B cell (primary cell): ENCODE measurements around the gene HDAC7. TPM values are rescaled to one million over a fixed set of nuclear protein-coding genes. Genes with fewer than 3 reads are reported as not detected.

Source experiments
- ATAC-seq: fragments of 200-7000 bp; cut with Tn5 transposase; one replicate; pipeline ENCODE4 v1.10.0; 2021; ENCODE audit warnings: low read depth, mild to moderate bottlenecking, moderate number of reproducible peaks, moderate library complexity
- CTCF ChIA-PET: fragments of 350-600 bp; sonication (Branson Sonifier 250); formaldehyde crosslinking; loops from one replicate; lab custom pipeline; 2021; ENCODE audit warnings: antibody characterized with exemption, inconsistent platforms; lab: Charles Lee
- POLR2A ChIA-PET: fragments of 350-600 bp; sonication (Branson Sonifier 250); formaldehyde crosslinking; loops from one replicate; lab custom pipeline; 2021; ENCODE audit warnings: antibody characterized with exemption; lab: Charles Lee
- DNase-seq: peaks from one replicate; pipeline ENCODE4 v3.0.0; 2013
- H2AFZ ChIP-seq: 2 replicates; pipeline ENCODE4 v1.6.1; 2012; ENCODE audit warnings: mild to moderate bottlenecking, low read depth, low read length; ENCODE audit not compliant: insufficient read depth, poor library complexity, severe bottlenecking
- H3K27ac ChIP-seq, 2 donors: 1 replicate in 1 of 2; 2 replicates in 1 of 2; pipeline ENCODE4 v1.5.1; 2012 to 2013; ENCODE audit warnings: low read length in 2 of 2, mild to moderate bottlenecking in 2 of 2, moderate library complexity in 1 of 2
- H3K27me3 ChIP-seq, 4 experiments: fragments of 200-600 bp in 1 of 4; sonication (generic) in 1 of 4; replicated peaks in 1 of 4; 1 replicate in 2 of 4; 2 replicates in 2 of 4; pipeline versions ENCODE4 v1.6.1 to v1.7.0; 2013 to 2016; ENCODE audit warnings: low read length in 3 of 4, mild to moderate bottlenecking in 2 of 4, mixed read lengths in 1 of 4, moderate library complexity in 1 of 4; ENCODE audit not compliant: insufficient read depth in 4 of 4, control insufficient read depth in 3 of 4; ENCODE audit errors: control extremely low read depth in 1 of 4
- H3K36me3 ChIP-seq, 2 experiments: replicated peaks in 1 of 2; 1 replicate in 1 of 2; 2 replicates in 1 of 2; pipeline versions ENCODE4 v1.6.1 to v1.7.1; 2013; ENCODE audit warnings: low read length in 1 of 2; ENCODE audit not compliant: insufficient read depth in 2 of 2, control insufficient read depth in 1 of 2; ENCODE audit errors: control extremely low read depth in 1 of 2, extremely low read depth in 1 of 2
- H3K4me1 ChIP-seq, 2 donors: fragments of 200-600 bp in 1 of 2; sonication (generic) in 1 of 2; 1 replicate in 1 of 2; 2 replicates in 1 of 2; pipeline versions ENCODE4 v1.5.1 to v1.6.1; 2013 to 2017; ENCODE audit warnings: low read length in 2 of 2; ENCODE audit not compliant: control insufficient read depth in 2 of 2, insufficient read depth in 2 of 2
- H3K4me2 ChIP-seq: replicated peaks from 2 replicates; pipeline ENCODE3; 2012; ENCODE audit warnings: mild to moderate bottlenecking, low read depth, low read length; ENCODE audit not compliant: poor library complexity, severe bottlenecking
- H3K4me3 ChIP-seq, 5 experiments: fragments of 200-600 bp in 1 of 5; sonication (generic) in 1 of 5; 1 replicate in 3 of 5; 2 replicates in 2 of 5; pipeline versions ENCODE4 v1.5.1 to v1.7.0; 2011 to 2016; ENCODE audit warnings: low read length in 4 of 5, mild to moderate bottlenecking in 4 of 5, low read depth in 2 of 5, control low read depth in 1 of 5, moderate library complexity in 1 of 5; ENCODE audit not compliant: insufficient read depth in 1 of 5; ENCODE audit errors: control extremely low read depth in 1 of 5, extremely low read depth in 1 of 5
- H3K79me2 ChIP-seq: fragments of 200-600 bp; sonication (generic); one replicate; pipeline ENCODE4 v1.6.0; 2016; ENCODE audit warnings: low read length; ENCODE audit not compliant: control insufficient read depth, insufficient read depth
- H3K9ac ChIP-seq: fragments of 200-600 bp; sonication (generic); 2 replicates; pipeline ENCODE4 v1.6.1; 2017; ENCODE audit warnings: mild to moderate bottlenecking, low read length, moderate library complexity
- H3K9me3 ChIP-seq, 3 donors: one replicate each; pipeline versions ENCODE4 v1.6.1 to v1.7.1; 2013; ENCODE audit warnings: low read length in 2 of 3; ENCODE audit not compliant: control insufficient read depth in 2 of 3, insufficient read depth in 1 of 3; ENCODE audit errors: control extremely low read depth in 1 of 3
- H4K20me1 ChIP-seq: 2 replicates; pipeline ENCODE4 v1.6.0; 2012; ENCODE audit warnings: mild to moderate bottlenecking, low read length; ENCODE audit not compliant: insufficient read depth, control insufficient read depth, poor library complexity, severe bottlenecking
- H3K27ac Mint-ChIP-seq: one replicate; pipeline ENCODE4 v1.8.0; 2021; ENCODE audit warnings: mixed read lengths
- H3K27me3 Mint-ChIP-seq: one replicate; pipeline ENCODE4 v1.8.0; 2021; ENCODE audit warnings: mixed read lengths
- H3K4me1 Mint-ChIP-seq: one replicate; pipeline ENCODE4 v1.8.0; 2021; ENCODE audit warnings: mixed read lengths
- H3K4me3 Mint-ChIP-seq: one replicate; pipeline ENCODE4 v1.8.0; 2021; ENCODE audit warnings: mixed read lengths
- H3K9me3 Mint-ChIP-seq: one replicate; pipeline ENCODE4 v1.8.0; 2022; ENCODE audit warnings: mixed read lengths; ENCODE audit not compliant: insufficient read depth
- EZH2 ChIP-seq: IDR thresholded peaks from 2 replicates; pipeline ENCODE4 v1.6.1; 2012; ENCODE audit warnings: borderline replicate concordance, low read depth, mild to moderate bottlenecking, moderate library complexity, low read length; ENCODE audit not compliant: insufficient read depth, poor library complexity, severe bottlenecking
- WGBS: methylation state at CpG from one replicate; pipeline ENCODE4 v1.1.5; 2013; ENCODE audit warnings: missing lambda C conversion rate; ENCODE audit not compliant: insufficient coverage; 5-methylcytosine and 5-hydroxymethylcytosine counted together
- intact Hi-C: fragments of 100-400 bp; cut with micrococcal nuclease; formaldehyde crosslinking; loops from one replicate; pipeline ENCODE4 v1.10.0; 2022
- polyA plus RNA-seq: library from polyadenylated mRNA; depleted of rRNA; stranded (reverse); fragments of >200 nt; gene quantifications from 2 replicates; pipeline ENCODE4 v1.2.3, GENCODE V29; 2012
- total RNA-seq, 2 donors: library from RNA; stranded (reverse); fragments of 120-200 nt in 1 of 2; gene quantifications; 1 replicate in 1 of 2; 2 replicates in 1 of 2; pipeline versions ENCODE4 v1.2.3 to v1.2.4, GENCODE V29; 2013 to 2022
- TF ChIP-seq, protein P1 (sequence below): fragments of 200-600 bp; IDR thresholded peaks from one replicate; pipeline ENCODE4 v1.8.0; 2022; ENCODE audit warnings: antibody characterized with exemption, mild to moderate bottlenecking

HDAC7 gene
- total and polyA plus RNA-seq, 2 donors (not counting 1 experiment from before 2014, with no cell fraction given): 87.2 to 178 TPM

DNA sequence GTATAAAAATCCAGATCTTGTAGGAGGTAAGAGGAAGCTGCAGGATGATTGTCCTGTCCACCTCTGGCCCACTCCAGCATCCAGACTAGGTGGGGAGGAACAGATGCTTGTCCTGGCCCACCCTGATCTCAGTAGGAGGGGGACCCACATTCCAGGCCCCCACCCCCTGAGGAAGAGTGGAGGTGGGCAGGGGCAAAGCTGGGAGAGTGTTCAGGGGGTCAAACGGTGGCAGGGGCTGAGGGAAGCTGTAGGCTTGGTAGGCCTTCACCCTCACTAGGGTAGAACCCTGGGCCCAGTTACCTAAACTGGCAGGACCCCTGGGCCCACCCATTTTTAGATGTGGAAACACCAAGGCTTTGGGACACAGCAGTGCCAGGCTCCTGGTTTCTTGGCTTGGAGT is 42.6 kb downstream of the HDAC7 start:
- H3K36me3 ChIP-seq: no peaks in the 10 kb centered on the region
- no peak for TF ChIP-seq EZH2
- ChIA-PET CTCF (interaction anchor here (0.9 to 20.0 kb wide), 11 partner anchors 9 to 125 kb away, joined by 3 to 584 read pairs (median 23); partner anchors contain the start of genes ENDOU, RAPGEF3 and RPAP3), POLR2A (no interaction called here)
- no peaks in the 10 kb centered on the region for H3K9me3 Mint-ChIP-seq
- H4K20me1 ChIP-seq: peaks cover 40% of the 10 kb centered on the region
- no peak overlapping the region for H3K27ac Mint-ChIP-seq
- DNase-seq: no peak
- no peak overlapping the region for H2AFZ ChIP-seq
- peaks cover 33% of the 10 kb centered on the region for H3K4me1 Mint-ChIP-seq
- H3K9me3 ChIP-seq: no peaks in the 10 kb centered on the region
- WGBS: 63% methylated on average over 1 of the region's 1 CpG
- intact Hi-C loops: no loop called here
- no peak overlapping the region for H3K4me2 ChIP-seq
- no peak overlapping the region for H3K4me3 Mint-ChIP-seq
- ATAC-seq: no peak
- no peak overlapping the region for H3K9ac ChIP-seq
- H3K27ac ChIP-seq: no peak overlapping the region
- H3K4me3 ChIP-seq: no peak overlapping the region
- H3K4me1 ChIP-seq: peaks cover 6 to 27% of the 10 kb centered on the region in 2 donors
- H3K79me2 ChIP-seq: peaks cover 28% of the 10 kb centered on the region
- H3K27me3 ChIP-seq: no peaks in the 10 kb centered on the region
- H3K27me3 Mint-ChIP-seq: no peaks in the 10 kb centered on the region

DNA sequence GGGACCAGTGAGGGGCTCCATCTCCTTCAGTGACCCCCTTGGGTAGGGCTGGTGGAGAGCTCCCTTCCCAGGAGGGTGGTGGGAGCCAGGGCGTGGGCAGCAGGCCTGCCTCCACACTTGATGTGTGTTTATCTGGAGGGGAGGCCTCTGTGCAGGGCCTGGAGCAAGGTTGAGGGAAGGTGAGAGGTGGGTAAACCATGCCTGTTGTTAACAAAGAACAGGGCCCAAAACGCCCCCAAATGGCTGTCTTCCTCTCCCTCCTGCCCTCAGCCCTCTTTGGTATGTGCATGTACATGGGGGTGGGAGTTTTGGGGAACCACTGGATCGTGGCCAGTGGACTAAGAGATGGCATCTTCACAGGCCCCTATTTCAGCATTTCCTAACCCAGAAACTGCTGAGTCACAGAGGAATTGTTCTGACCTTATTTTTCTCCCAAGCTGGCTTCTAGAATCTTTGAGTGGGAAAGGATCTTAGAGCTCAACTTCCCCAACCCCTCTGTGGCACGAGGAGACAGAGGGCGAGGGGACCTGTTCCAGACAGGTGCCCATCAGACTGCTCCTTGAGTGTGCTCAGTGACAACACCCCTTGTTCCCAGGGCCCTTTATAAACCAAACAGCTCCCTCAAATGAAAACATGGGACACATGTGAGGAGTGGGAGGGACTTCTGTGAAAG is 43.1 kb downstream of the HDAC7 start:
- Mint-ChIP-seq H3K9me3 (no peaks in the 10 kb centered on the region), H3K27me3 (no peaks in the 10 kb centered on the region), H3K4me1 (peaks cover 31% of the 10 kb centered on the region), H3K27ac (no peak overlapping the region), H3K4me3 (no peak overlapping the region)
- Histone ChIP-seq H3K9ac (no peak overlapping the region), H2AFZ (no peak overlapping the region), H3K79me2 (peaks cover 28% of the 10 kb centered on the region), H3K4me3 (no peak overlapping the region), H3K4me1 (peaks cover 6 to 27% of the 10 kb centered on the region in 2 donors), H3K27me3 (no peaks in the 10 kb centered on the region), H4K20me1 (peaks cover 40% of the 10 kb centered on the region), H3K27ac (no peak overlapping the region), H3K4me2 (no peak overlapping the region), H3K36me3 (no peaks in the 10 kb centered on the region), H3K9me3 (no peaks in the 10 kb centered on the region)
- no peak for DNase-seq
- ChIA-PET POLR2A (interaction anchor here (1.1 to 2.0 kb wide), 2 partner anchors 31 to 62 kb away, joined by 3 to 6 read pairs; no protein-coding TSS in a partner anchor), CTCF (interaction anchor here (1.1 to 20.0 kb wide), 9 partner anchors 8 to 125 kb away, joined by 3 to 584 read pairs (median 94); partner anchors contain the start of genes ENDOU, RAPGEF3 and RPAP3)
- no peak for ATAC-seq
- TF ChIP-seq, protein P1, sequence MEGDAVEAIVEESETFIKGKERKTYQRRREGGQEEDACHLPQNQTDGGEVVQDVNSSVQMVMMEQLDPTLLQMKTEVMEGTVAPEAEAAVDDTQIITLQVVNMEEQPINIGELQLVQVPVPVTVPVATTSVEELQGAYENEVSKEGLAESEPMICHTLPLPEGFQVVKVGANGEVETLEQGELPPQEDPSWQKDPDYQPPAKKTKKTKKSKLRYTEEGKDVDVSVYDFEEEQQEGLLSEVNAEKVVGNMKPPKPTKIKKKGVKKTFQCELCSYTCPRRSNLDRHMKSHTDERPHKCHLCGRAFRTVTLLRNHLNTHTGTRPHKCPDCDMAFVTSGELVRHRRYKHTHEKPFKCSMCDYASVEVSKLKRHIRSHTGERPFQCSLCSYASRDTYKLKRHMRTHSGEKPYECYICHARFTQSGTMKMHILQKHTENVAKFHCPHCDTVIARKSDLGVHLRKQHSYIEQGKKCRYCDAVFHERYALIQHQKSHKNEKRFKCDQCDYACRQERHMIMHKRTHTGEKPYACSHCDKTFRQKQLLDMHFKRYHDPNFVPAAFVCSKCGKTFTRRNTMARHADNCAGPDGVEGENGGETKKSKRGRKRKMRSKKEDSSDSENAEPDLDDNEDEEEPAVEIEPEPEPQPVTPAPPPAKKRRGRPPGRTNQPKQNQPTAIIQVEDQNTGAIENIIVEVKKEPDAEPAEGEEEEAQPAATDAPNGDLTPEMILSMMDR: no peak
- no peak for TF ChIP-seq EZH2
- 86% methylated on average over 1 of the region's 5 CpGs for WGBS
- intact Hi-C loops: no loop called here
